Measurements from ENCODE around the gene PTPRR.
"Not testable (repeated sequence)": the region's sequence is repeated elsewhere in the genome, so short reads cannot be mapped to it uniquely, and the experiment has no call there.

Gene PTPRR

DNA sequence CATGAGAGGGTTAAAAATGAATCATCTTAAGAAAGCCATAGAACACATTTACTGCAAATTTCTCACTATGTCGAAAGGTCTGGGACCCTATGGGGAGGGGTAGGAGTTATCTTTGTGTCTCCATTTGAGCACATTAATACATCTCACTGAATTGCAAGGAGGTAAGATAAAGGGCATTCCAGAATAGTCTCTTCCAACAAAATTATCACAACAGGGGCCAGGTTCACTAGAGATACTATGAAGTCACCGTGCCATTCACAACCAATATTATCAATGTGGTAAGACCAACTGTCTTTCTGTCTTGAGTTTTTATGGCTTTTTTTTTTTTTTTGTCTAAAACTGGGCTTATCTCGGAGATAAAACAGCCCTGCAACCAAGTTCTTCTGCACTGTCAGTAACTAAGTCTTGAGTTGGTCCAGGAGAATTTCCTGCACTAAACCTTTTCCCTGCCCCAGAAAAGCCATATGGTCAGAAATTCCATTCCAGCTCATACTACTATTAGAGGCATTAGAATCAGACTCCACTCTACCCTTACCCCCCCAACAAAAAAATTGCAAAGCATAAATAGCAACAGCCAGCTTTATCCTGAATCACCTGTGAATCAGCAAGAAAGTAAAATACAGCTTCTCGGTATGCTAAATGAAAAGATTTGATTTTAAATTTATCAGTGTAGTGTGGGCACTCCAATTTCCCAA lies 79.7 kb downstream of the PTPRR start:
- no peak for DNase-seq (ENCODE audit: low read depth)

DNA sequence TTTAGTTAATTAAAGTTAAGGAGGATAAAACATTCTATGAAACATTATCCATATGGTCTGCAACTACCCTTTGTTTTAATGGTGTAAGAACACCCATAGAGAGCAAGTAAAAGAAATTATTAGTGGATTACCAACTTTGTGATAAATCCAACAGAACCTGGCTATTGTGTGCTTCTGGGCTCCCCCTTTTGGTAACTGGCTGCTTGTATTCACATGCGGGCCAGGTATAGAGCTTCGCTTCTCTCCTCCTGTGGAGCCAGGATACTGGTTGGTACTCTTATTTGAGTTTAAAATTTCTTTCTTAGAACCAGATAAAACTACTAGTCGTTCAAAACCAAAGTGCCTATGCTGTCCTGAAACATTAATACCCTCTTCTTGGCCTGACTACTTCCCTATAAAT lies 81.0 kb downstream of the PTPRR start:
- DNase-seq (ENCODE audit: low read depth): no peak

DNA sequence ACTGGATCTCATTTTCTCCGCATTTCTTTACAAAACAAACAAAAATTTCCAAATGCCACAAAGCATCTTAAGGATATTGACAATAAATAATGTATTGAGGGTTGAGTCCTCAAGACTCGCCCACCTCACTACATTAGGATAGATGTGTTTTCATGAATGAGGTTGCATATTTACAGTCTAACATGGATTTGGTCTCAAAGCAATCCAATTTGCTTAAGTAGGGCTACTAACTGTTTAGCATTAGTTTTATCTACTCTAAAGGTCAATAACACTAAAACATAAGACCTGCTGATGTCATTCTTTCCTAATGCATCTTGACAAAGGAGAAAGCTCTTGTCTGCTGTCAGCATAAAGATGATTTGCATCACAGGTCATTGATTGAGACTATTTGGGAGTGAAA lies 82.4 kb downstream of the PTPRR start:
- no peak for DNase-seq (ENCODE audit: low read depth)

DNA sequence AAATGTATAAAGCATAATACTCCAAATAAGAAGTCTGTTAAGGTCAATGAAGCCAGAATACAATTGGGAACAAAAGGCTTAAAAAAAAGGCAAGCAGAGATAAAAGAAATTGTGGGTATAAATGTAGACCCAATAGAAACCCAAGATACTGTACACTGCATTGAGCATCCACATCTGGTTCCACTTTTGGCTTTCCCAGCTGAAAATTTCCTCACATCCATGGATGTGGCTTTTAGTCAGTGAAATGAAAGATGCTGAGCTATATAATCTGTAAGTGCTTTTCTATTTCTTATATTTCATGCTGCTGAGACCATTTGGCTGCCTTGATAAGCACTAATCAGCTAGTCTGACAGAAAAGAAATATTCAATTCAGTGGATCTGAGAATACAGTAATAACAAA lies 83.5 kb downstream of the PTPRR start:
- DNase-seq (ENCODE audit: low read depth): no peak

DNA sequence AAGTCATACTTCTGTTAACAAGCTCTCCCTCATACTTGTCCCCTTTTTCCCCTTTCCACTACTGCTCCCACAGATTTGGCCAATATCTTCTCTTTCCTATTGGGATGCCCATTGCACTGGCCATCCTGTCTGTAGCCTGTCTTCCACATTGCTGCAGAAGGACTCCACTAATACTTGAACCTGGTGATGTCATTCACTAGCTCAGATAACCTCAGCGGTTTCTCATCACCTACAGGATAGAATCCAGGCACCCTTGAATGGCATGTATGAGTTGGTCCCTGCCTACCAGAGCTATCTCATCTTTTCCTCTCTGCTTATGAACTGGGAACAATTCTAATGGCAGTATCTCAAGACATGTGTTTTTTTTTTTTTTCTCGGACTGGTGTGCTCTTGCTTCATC lies 84.6 kb downstream of the PTPRR start:
- DNase-seq (ENCODE audit: low read depth): no peak

DNA sequence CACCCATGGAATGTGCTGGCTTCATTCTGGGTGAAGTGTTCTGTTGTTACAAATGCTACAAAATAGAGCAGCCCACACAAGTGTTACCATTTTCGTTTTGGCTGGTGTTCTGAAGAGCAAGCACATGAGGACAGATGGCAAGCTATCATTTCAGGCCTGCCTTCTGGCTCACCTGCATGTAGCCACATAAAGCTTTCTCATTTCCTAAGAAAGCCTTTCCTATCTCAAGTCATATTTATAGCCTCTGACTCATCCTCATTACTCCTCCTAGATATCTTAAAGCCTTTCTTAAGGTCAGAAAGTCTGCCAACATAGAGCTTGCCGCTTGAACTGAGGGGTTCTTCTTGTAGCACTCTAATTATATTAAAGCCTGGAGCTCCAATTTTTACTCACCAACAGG lies 89.0 kb downstream of the PTPRR start:
- no peak for DNase-seq (ENCODE audit: low read depth)

DNA sequence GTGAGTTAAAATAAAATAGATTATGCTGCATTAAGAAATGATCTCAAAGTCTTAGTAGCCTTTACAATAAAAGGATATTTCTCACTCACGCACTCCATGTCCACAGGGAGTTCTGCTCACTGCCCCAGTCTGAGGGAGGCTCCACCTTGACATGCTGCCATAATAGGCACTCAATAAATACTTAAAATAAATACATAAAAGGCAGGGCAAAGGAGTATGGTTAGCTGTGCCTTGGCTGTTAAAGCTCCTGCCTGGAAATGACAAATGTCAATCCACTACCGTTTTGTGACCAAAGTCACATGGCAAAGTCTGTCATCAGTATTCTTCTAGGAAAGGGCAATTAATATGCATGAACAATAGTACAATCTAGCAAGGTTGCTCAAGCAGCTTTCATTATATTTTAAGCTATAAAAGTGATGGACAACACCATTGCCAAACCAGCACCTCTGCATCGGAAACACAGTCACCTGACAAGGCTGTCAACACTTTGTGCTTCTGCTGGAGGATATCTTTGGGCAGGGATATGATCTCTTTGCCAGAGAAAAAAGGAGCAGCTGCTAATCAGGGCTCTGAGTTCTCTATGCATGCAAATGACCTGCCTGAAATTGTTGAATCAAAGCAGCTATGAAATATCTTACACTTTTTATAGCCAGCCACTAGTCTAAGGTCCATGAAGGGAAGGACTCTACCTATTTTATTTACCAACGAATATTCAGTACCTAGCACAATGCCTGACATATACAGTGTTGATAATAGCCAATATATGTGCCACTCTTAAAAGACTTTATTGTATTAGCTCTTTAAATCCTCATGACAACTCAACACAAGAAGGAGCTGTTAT lies 90.1 kb downstream of the PTPRR start:
- DNase-seq (ENCODE audit: low read depth): no peak

DNA sequence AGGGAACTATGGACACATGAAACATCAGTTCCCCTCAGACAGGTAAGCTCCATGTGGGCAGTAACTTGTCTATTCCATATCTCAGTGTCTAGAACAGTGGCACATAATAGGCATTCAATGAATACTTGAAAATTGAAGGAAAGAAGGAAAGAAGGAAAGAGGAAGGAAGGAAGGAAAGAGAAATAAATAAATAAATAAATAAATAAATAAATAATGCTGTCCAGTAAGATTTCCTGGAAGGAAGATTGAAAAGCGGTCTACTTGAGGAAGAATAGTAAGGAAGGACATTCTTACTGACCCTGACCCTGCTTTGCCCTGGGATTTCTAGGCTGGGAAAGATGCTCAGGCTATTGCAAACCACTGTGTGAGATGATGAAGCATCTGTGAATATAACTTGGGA lies 91.5 kb downstream of the PTPRR start:
- no peak for DNase-seq (ENCODE audit: low read depth)

DNA sequence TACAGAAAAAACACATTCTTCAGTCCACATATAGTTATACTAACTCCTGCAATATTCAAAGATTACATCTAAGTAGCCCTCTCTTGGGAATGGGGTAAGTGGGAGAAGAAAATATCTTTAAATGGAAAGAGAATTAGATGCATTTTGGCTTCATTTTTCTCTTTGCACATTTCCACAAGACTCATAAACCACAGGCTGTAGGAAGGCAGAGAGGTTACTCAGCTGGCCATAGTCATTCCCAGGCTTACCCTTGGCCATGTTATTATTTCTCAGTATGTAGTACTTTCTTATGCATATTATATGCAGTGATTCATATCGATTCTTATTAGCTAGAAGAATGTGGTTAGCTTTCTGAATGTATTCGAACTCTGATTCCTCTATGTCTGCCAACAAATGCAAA lies 92.2 kb downstream of the PTPRR start:
- no peak for DNase-seq (ENCODE audit: low read depth)

DNA sequence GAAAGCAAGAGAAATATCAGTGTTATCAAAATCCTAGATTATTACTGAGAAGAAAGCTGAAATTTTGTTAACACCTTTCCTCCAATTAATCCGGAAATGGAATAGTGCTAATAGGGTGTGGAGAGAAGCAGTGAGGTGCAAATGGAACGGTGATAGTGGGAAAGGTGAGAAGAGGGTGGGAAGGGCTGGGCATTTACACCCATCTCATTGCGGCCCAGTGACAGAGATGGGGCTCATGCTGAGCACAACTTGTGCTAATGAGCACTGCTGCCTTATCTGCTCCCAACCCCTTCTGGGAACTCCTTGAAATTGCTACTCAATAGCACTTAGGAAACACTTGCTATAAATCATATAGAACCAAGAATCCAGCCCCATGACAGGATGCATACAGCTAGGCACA lies 94.4 kb downstream of the PTPRR start:
- no peak for DNase-seq (ENCODE audit: low read depth)

DNA sequence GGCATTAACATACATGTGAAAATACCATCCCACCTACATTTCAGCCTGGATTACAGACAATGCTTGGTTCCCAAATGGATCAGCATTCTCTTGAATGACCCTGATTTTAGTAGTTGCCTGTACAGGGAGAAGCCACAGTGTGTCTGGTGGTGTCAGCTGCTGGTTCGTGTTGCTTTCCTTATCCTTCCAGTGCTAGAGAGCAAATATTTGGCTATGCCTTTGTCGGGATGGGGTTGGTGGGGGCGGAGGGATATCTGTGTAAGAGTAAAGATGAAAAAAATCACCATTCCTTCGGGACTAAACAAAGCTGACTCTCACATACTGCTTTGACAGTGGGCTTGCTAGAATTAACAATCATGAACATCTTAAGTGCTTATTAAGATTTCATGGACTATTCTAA lies 96.0 kb downstream of the PTPRR start:
- no peak for DNase-seq (ENCODE audit: low read depth)

DNA sequence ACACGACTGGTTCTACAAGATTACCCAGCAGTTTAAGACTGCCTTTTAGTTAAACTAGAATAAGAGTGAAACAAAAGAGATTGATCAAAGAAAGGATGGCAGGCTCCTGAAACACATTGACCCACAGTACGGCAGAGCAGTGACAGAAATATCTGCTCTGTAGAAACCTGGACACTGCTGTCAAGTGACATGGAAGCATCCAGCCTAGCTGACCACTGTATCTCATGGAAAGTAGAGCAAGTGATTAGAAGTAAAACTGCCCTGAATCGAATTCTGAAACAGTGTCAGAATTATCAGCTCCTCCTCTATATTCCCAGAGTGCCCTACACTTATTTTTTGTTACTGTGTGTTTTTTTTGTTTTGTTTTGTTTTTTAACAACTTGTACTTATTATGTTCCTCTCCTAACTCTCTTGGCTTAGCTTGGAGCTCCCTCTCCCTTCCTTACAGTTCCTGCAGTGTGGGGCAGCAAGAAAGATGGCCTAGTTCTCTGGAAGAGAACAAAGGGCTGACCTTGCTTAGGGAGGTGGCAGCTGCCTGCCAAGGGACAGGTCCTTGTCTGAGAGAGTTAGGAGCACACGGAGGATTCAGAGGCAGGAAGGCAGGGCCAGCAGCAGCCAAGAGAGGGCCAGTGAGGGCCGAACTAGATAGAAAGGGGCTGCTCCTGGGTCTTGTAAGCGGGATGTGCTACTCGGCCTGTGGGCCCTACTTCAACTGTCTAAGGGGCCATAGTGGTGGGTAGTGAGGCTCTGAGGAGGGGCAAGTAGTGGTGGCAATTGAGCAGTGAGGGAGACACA lies 97.2 kb downstream of the PTPRR start:
- no peak for DNase-seq (ENCODE audit: low read depth)

DNA sequence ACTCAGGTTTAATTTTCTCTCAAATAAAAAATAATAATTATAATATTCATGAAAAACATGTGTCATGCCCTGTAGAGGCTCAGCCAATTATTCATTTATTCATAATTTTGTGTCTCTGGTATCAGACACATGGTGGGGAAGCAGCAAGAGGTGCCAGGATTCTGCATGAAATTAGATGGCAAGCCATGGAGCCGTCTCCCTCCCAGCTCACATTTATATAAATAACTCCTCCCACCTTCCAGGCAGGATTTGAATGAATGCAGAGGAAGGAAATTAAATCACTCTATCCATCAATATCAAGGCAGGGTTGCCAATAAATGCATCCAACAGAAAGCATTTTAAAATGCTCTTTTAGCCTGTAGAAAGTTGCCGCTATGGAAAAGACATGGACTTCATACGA lies 98.1 kb downstream of the PTPRR start:
- no peak for DNase-seq (ENCODE audit: low read depth)

DNA sequence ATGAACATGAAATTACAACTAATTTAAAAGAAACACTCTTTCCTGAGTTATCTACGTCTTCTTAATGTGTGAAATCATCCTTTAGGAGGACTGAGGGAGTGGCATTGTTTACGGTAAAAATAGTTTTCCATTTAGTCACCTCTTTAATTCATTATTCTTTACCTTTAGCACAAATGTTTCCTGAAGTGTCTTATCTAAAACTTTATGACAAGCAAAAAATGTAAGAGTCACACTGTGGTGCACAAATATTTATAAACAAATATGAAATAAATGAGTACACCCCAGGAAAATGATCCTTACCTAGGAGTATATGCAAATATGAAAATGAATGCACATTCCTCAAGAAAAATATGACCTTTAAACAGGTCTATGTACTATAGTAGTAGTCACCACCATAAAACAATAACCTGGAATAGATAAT lies 104.6 kb downstream of the PTPRR start:
- DNase-seq (ENCODE audit: low read depth): no peak

DNA sequence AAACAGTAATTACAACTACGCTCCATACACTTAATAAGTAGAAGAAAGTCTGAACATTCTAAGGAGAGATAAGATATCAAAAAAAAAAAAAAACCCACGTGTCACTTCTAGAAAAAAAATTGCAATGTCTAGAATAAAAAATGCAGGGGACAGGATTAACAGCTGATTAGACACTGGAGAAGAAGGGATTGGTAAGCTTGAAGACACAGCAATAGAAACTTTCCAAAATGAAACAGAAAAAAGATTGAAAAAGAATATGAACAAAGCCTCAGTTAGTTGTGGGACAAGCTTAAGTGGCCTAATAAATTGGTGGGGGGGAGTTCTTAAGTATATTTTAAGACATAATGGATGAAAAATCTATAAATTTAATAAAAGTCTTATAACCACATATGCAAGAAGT lies 105.5 kb downstream of the PTPRR start:
- no peak for DNase-seq (ENCODE audit: low read depth)

DNA sequence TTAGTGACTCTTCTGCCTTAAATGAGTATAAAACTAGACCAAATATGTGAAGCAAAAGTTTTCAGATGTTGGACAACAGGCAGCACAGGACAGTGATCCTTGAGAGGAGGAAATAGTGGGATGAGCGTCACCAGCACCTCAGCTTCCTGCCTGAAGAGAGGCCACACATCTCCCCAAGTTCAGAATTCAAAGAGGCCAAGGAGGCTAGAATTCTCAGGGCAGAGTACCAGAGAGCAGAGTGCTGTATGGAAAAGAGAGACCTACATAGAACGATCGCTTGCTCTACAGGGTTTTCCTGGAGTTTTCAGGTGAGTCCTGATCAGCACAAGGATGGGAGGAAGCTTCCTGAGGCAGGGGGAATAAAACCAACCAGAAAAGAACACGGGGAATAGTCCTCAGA lies 107.0 kb downstream of the PTPRR start:
- DNase-seq (ENCODE audit: low read depth): no peak

DNA sequence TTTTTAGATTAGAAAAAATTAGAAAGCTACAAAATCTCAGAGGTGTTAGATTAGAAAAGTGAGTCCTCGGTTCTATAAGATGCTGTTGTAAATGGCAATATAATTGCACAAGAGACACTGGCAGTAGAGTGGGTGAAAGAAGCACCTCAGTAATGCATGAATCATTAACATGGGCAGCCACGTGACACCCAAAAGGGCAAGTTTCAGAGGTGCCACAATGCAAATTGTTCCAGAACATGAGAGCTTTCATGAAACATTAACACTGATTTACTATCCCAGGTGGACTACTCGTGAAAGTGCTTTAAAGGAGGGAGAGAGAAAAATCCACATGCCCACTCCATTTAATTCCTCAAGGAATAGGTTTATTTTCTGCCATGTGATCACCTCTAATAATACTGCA lies 108.4 kb downstream of the PTPRR start:
- DNase-seq (ENCODE audit: low read depth): no peak

DNA sequence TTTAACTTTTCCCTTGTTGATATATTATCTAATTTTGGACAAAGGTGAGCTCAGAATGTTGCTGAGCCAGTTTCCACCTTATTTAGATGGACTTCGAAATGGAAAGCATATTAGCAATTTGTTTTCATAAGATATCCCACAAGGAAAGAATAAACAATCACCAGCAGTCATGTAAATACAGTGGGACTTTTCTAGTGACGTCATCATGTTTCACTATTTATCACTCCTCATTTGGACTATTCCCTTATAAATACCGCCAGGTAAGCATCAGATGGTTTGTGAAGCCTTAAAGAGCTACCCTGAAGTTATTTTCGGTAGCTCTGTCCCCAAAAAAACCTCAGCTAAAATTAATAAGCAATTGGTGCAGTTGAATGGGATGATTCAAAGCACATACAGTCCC lies 110.7 kb downstream of the PTPRR start:
- no peak for DNase-seq (ENCODE audit: low read depth)

DNA sequence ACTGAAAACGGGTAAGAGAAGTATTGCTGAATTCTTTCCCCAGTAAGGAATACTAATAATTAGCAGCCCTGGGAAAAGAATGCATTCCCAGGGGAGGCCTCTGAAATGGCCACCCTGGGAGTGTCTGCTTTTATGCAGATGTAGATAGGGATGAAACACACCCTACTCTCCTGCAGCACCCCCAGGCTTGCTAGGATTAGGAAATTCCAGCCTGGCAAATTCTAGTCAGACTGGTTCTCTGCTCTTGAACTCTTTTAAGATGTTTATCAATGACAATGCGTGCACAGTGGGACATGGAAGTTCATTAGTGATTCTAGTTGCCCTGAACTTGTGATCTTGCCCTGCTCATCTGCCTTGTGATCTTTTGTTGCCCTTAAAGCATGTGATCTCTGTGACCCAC lies 112.5 kb downstream of the PTPRR start:
- not testable (repeated sequence) for DNase-seq (ENCODE audit: low read depth)

DNA sequence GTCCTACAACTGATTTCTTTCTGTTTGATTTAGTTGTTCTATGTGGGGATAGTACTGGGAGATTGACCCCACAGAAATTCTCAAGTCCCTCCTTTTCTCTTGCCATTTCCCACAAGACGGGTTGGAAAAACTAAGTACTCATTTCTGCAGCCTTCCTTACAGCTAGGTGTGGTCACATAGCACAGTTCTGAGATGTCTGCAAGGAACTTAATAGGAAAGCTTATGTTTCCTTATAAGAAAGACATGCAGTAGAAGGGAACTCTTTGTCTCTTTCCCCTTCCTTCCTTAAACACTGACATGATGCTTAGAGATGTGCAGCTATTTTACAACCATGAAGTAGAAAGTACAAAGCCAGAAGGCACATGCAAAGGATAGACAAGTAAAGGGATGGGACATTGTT lies 113.7 kb downstream of the PTPRR start:
- DNase-seq (ENCODE audit: low read depth): no peak

DNA sequence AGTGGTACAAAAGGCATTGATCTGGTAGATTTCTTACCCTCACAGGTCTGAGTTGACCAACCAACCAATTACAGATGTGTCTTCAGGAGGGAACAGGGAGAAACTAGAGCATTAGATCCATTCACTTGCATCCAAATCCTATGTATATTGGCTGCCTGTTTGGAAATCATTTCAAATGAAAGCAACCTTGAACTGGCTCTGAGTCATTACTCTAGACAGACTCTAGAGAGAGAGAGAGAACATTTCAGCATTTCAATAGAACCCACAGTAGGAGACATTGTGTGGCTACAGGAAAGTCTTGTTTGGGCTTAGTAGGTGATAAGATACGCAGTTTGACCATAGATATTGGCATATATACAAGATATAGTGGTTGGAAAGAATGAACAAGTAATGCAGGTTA lies 114.5 kb downstream of the PTPRR start:
- DNase-seq (ENCODE audit: low read depth): no peak

DNA sequence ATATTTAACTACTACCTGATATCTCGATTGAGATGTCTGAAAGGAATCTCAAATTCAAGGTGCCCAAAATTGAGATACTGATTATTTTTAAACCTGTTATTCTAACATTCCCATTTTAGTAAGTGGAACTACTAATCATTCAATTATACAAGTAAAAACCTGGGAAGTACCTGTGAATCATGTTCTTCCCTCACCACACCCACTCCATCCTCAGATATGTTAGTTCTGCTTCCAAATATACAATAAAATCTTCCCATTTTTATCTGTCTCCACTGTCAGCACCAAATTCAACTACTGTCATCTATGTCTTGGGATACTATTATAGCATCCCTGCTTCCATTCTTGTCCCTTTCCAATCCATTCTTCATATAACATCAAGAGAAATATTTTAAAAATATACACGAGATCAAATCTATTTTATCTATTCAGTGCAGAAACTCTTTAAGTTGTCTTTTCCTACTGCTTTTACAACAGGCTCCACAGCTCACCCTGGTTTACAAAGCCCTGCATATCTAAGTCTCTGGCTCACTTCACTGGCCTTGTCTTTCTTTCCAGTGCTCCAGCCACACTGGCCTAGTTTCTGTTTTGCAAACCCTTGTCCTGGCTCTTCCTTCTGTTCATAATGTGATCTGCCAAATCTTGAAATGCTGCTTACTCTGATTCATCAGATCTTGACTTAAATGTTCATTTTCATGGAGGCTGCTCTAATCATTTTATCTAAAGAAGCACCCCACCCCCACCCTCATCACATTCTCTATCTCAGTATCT lies 122.3 kb downstream of the PTPRR start:
- no peak for DNase-seq (ENCODE audit: low read depth)

Measured in activated T-helper 9 cell treated with anti-CD3 and anti-CD28 coated beads, Interleukin-2, amount 50 U/mL, for 16 hours (primary cell).